IPS DF 6.9 (cell line): ENCODE measurements around the gene PURA.
"Not testable (repeated sequence)": the region's sequence is repeated elsewhere in the genome, so short reads cannot be mapped to it uniquely, and the experiment has no call there.

ENCODE experiments used
- DNase-seq: peaks from one replicate; pipeline ENCODE4 v3.0.0-alpha.2; 2013; ENCODE audit warnings: low read depth, low spot score
- H3K27ac ChIP-seq: one replicate; pipeline ENCODE4 v1.5.1; 2013; ENCODE audit warnings: low read length, control low read depth
- H3K27me3 ChIP-seq: 2 replicates; pipeline ENCODE4 v1.6.1; 2013; ENCODE audit warnings: mild to moderate bottlenecking, low read length; ENCODE audit not compliant: control insufficient read depth, insufficient read depth
- H3K36me3 ChIP-seq: 2 replicates; pipeline ENCODE4 v1.6.1; 2013; ENCODE audit warnings: low read length; ENCODE audit not compliant: control insufficient read depth, insufficient read depth
- H3K4me1 ChIP-seq: 2 replicates; pipeline ENCODE4 v1.6.1; 2013; ENCODE audit warnings: low read length; ENCODE audit not compliant: control insufficient read depth, insufficient read depth
- H3K4me3 ChIP-seq: 2 replicates; pipeline ENCODE4 v1.5.1; 2013; ENCODE audit warnings: mild to moderate bottlenecking, low read length
- H3K9me3 ChIP-seq: 2 replicates; pipeline ENCODE4 v1.6.1; 2013; ENCODE audit warnings: low read length, inconsistent platforms; ENCODE audit not compliant: control insufficient read depth, insufficient read depth
- WGBS: extraction: QIAGEN DNeasy Blood & Tissue Kit; methylation state at CpG from one replicate; pipeline ENCODE4 v1.1.7; 2013; ENCODE audit warnings: mixed read lengths, missing lambda C conversion rate; ENCODE audit not compliant: insufficient read length, insufficient coverage; 5-methylcytosine and 5-hydroxymethylcytosine counted together

The PURA gene

DNA sequence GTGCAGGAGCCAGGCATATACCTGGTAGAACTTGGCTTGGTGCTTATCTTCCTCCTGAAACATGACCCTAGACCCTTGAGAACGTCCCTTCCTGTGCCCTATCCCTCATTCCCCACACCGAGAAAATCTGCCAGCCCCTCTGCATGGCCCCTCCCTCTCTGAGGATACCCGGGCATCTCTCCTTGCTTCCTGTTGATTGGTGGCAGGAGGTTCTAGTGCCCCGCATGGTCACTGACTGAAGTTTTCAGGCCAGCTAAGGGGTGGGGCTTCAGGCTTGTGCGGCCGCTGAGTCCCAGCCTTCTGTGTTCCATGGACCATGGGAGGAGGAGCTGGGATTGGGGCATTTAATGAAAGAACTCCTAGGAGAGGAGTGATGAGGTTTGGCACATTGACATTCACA is 34.6 kb downstream of the PURA start:
- DNase-seq, result no peak
- Histone ChIP-seq H3K9me3 (no peaks in the 10 kb centered on the region), H3K27me3 (peaks cover 31% of the 10 kb centered on the region), H3K27ac (no peak overlapping the region), H3K36me3 (no peaks in the 10 kb centered on the region), H3K4me3 (no peak overlapping the region), H3K4me1 (peaks cover 6% of the 10 kb centered on the region)
- WGBS, result no CpG with 5 or more reads among the region's 6 CpGs

DNA sequence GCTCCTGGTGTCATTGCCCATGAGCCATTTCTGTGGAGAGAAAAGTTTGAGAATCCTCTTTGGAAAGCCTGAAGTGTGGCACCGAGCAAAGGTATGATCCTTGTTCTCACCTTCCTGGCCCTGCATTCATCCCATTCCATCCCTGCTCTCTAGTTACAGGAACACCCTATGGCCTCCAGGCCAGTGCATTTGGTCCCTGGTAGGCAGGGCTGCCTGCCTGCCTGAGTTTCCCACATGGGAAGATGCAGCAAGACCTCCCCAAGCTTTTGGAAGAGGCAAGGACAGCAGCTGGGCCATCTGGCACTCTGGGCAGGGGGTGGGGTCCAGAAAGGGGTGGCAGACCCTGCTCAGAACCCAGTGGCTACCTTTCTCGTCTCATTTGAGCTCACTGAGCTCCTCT is 36.3 kb downstream of the PURA start:
- H3K27me3 ChIP-seq, result peaks cover 27% of the 10 kb centered on the region
- no peak overlapping the region for H3K27ac ChIP-seq
- H3K36me3 ChIP-seq, result no peaks in the 10 kb centered on the region
- H3K9me3 ChIP-seq, result no peaks in the 10 kb centered on the region
- whole genome bisulfite sequencing, result no CpG with 5 or more reads among the region's 2 CpGs
- H3K4me3 ChIP-seq, result no peak overlapping the region
- peaks cover 8% of the 10 kb centered on the region for H3K4me1 ChIP-seq
- DNase-seq, result no peak

DNA sequence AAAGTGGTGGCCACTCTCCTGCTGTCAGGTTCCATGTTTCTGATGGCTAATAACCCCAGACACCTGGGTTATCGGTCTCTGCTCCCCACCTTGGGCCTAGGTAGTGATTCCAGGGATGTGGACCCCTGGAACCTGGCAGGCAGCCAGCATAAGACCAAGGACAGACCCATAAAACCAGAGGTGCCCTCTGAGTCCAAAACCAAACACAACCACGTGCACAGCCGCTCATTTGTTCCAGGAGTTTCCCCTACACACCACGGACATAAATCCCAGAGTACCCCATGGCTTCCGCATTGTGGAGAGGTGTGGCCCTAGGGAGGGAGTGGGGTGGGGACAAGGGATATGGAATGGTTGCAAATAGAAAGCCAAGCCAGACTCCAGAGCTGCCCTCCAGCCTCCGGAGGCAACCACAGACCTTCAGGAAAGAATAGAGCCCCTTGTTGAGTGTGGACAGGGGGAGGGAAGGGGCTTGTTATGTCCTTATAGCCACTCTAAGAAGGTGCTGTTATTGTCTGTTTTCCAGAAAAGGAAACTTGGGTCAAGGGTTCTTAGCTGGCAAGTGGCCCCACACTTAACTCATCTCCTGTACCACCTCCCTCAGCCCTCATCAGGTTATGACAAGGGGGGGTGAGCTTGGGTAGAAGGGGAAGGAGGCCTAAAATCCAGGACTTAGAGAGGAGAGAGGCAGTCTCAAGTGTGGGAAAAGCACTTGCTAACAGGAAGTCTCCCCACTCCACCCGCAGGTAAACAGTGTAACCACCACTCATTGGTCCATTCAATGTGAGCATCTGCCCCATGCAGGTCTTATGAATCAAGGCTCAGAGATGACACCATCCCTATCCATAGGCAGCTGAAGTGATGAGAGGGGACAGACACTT is 37.5 kb downstream of the PURA start:
- Histone ChIP-seq H3K27me3 (peaks cover 18% of the 10 kb centered on the region), H3K27ac (no peak overlapping the region), H3K36me3 (no peaks in the 10 kb centered on the region), H3K4me1 (peaks cover 8% of the 10 kb centered on the region), H3K9me3 (no peaks in the 10 kb centered on the region), H3K4me3 (no peak overlapping the region)
- no peak for DNase-seq
- WGBS, result no CpG with 5 or more reads among the region's 7 CpGs

DNA sequence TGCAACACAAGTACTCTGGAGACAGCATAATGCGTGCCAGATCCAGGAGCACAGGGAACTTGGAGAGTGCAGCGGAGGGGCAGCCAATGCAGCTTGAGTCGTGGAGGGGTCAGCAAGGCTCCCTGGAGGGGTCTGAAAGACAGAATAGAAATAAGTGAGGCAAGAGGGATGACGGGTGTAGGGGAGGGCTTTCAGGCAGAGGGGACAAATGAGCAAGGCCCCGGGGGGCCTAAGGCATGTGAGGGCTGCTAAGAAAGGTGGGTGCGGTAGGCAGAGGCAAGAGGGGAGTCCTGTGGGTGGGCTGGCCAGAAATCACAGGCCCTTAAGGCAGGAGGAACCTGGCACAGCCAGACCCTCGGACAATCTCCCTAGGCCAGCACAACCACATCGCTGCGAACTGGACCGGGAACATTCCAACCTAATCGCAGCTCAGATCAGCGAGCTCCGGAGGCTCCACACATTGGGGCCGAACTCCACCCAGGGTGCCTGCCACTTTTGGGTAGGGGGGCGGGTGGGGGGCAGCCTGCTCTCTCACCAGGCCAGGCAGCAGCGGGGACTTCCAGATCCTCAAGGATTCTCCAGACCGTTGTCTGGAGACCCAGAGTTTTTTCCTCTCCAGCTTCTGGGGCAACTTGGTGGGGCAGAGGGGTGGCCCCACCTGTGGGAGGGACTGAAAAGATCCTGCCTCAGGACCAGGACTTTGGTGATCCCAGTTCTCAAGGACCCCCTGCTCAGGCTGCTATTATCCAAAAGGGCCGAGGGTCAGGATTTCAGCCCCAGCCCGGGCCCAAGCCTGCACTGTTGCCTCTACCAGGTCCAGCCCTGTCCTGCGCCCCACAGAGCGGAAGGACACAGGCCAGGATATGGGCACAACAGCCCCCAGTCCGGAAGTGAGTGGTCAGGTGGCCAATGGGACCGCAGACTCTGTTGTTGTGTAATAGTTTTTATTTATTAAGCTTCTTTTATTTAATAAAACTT is 38.4 kb downstream of the PURA start:
- Histone ChIP-seq H3K4me1 (peaks cover 8% of the 10 kb centered on the region), H3K9me3 (no peaks in the 10 kb centered on the region), H3K27me3 (peaks cover 11% of the 10 kb centered on the region; the same call in 1 of the 2 replicates), H3K4me3 (no peak overlapping the region), H3K36me3 (no peaks in the 10 kb centered on the region), H3K27ac (no peak overlapping the region)
- DNase-seq, result no peak
- no CpG with 5 or more reads among the region's 23 CpGs for WGBS

DNA sequence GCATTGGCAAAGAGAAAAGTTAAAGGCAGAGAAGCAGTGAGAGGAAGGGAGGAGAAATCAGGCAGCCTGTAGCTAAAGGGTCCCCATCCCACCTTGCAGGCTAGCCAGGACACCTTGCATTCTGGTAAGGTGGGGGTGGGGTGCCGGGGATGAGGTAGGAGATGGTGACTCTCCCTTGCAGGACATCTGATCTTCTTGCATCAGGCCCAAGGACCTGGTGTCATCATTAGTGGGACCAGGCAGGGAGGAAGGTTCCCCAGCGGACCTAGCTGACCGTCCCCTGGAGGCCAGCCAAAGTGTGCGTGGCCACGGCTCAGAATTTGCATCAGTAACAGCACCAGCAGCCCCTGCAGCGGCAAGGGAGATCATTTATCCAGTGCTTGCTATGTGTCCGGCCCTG is 39.3 kb downstream of the PURA start:
- peaks cover 2% of the 10 kb centered on the region; the same call in 1 of the 2 replicates for H3K27me3 ChIP-seq
- no peak overlapping the region for H3K27ac ChIP-seq
- no peaks in the 10 kb centered on the region for H3K9me3 ChIP-seq
- no peaks in the 10 kb centered on the region for H3K36me3 ChIP-seq
- no peak for DNase-seq
- H3K4me1 ChIP-seq, result peaks cover 8% of the 10 kb centered on the region
- no CpG with 5 or more reads among the region's 7 CpGs for WGBS
- no peak overlapping the region for H3K4me3 ChIP-seq

DNA sequence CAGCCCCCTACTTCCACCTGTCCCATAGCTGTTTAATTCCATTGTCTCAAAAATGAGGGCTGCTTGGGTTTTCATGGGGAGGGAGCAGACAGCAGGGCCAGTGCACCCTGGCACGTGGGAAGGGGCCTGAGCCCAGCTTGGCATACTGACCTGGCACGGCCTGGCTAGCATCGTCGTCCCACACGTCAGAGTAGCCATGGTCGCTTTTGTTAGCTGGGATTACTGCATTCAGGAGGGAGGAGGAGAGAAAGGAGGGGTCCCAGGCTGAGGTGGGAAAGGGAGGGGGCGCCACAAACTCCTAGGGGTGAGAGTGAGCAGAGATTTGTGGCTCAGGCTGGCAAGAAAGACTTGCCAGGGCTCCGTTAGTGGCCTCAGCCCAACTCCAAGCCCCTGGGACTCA is 40.0 kb downstream of the PURA start:
- Histone ChIP-seq H3K4me3 (no peak overlapping the region), H3K36me3 (no peaks in the 10 kb centered on the region), H3K27me3 (no peaks in the 10 kb centered on the region), H3K9me3 (no peaks in the 10 kb centered on the region), H3K4me1 (peaks cover 8% of the 10 kb centered on the region), H3K27ac (no peak overlapping the region)
- no peak for DNase-seq
- no CpG with 5 or more reads among the region's 8 CpGs for WGBS

DNA sequence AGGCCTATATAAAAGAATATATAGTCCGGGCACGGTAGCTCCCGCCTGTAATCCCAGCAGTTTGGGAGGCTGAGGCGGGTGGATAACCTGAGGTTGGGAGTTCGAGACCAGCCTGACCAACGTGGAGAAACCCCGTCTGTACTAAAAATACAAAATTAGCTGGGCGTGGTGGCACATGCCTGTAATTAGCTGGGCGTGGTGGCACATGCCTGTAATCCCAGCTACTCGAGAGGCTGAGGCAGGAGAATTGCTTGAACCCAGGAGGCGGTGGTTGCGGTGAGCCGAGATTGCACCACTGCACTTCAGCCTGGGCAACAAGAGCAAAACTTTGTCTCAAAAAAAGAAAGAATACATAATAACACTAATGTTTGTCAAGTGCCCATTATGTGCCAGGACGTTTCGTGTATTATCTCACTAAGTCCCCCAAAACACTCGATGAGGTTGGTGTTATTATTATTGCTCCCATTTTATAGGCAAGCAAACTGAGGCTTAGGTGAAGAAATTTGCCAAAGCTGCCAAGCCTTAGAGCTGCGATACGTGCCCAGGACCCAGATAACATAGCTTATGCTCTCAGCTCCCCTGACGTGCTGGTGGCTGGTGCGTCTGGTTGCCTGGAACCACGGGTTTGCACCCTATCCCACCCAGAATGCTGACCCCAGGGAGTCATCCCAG is 40.9 kb downstream of the PURA start:
- not testable (repeated sequence) for H3K27ac ChIP-seq, H3K36me3 ChIP-seq, H3K27me3 ChIP-seq, H3K9me3 ChIP-seq, H3K4me1 ChIP-seq, H3K4me3 ChIP-seq, DNase-seq
- WGBS, result no CpG with 5 or more reads among the region's 21 CpGs

DNA sequence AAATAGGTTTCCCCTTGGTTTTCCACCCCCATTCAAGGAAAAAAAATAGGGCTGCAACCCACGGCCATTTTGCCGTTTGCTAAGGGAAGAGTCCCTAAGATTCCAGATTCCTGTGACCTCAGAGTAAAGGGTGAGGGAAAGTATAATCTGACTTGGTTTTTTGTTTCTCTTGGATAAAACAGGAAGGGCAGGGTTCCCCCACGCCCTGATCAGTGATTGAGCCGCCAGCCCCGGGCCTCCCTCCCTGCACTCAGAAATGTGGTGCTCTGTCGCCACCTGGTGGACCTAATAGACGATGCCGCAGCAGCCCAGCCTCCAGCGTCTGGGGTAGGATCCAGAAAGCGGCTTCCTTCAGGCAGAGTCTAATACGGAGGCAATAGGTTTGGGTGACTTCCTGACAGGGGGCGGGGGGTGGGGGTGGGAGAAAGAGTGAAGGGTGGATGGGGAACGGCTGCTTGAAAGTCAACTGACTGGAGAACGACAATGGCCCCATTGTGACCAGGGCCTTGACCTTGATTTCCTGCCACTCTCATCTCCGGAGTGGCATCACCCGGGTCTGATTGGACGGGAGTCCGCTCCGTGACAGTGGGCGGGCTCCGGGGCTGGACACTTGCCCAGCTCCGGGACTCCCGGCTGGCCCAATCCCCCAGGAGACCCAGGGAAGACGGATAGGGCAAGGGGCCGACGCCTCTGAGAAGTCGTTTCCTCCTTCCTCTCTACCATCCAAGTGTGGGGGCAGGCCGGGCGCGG is 43.3 kb downstream of the PURA start:
- Histone ChIP-seq H3K4me3 (peak overlapping the region; percentile 36; the same call in 1 of the 2 replicates), H3K4me1 (peaks cover 8% of the 10 kb centered on the region), H3K9me3 (no peaks in the 10 kb centered on the region), H3K27ac (no peak overlapping the region), H3K36me3 (no peaks in the 10 kb centered on the region), H3K27me3 (no peaks in the 10 kb centered on the region)
- no CpG with 5 or more reads among the region's 30 CpGs for WGBS
- DNase-seq, result no peak

DNA sequence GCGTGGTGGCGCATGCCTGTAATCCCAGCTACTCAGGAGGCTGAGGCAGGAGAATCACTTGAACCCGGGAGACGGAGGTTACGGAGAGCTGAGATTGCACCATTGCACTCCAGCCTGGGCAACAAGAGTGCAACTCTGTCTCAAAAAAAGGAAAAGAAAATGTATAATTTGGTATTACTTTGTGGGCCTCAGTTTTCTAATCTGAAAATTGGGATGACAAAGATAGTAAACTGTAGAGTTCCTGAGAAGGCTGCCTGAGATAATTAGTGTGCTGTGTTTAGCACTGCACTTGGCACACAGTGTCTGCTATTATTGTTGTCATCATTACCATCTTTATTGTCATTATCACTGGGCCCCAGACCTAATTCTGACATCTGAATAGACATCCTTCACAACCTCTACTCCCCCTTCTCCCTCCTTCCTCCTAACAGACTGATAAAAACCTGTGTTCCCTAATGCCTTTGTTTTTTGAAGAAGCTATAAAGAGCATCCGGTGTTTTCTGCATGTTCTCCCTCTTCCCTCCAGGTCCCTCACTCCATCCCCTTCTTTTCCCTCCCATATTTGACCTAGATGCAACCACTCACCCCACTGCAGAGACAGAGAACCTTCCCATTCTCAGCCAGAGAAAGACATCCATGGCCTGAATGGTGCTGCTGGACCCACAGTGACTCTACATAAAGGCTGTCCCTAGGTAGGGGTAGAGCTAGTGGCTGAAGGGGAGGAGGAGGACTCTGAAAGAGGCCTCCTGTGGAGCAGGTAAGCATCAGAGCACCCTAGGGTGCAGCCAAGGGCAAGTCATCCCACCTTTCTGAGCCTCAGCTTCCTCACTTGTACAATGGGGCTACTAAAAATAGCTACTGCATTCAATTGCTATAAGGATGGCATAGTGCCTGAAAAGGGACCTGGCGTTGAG is 45.4 kb downstream of the PURA start:
- Histone ChIP-seq H3K27ac (no peak overlapping the region), H3K27me3 (no peaks in the 10 kb centered on the region), H3K4me3 (no peak overlapping the region), H3K4me1 (no peaks in the 10 kb centered on the region), H3K9me3 (no peaks in the 10 kb centered on the region), H3K36me3 (no peaks in the 10 kb centered on the region)
- no peak for DNase-seq
- WGBS, result no CpG with 5 or more reads among the region's 7 CpGs
